IMR-90 (cell line): ENCODE measurements around the gene PSENEN. TPM values are rescaled to one million over a fixed set of nuclear protein-coding genes. Genes with fewer than 3 reads are reported as not detected.
A peak's percentile ranks its signal among the peaks of the same experiment; 100 is the strongest.
"Not testable (repeated sequence)": the region's sequence is repeated elsewhere in the genome, so short reads cannot be mapped to it uniquely, and the experiment has no call there.

Source experiments
- ATAC-seq: fragments of 200-7000 bp; cut with Tn5 transposase; 2 replicates; pipeline ENCODE4 v1.9.1; 2020; ENCODE audit warnings: low read depth, mild to moderate bottlenecking, moderate library complexity
- BruUV-seq: library from RNA; stranded (reverse); fragments of 400-500 nt; replicated peaks from 2 replicates; lab custom pipeline; 2021; lab: Mats Ljungman, UMichigan
- CTCF ChIA-PET: fragments of 300-600 bp; formaldehyde crosslinking; extraction: SDS; loops from one replicate; lab custom pipeline; 2021; ENCODE audit warnings: antibody characterized with exemption; lab: Yijun Ruan, JAX
- POLR2A ChIA-PET: fragments of 300-600 bp; sonication (Branson Sonifier 250); formaldehyde crosslinking; loops from one replicate; lab custom pipeline; 2022; ENCODE audit warnings: antibody characterized with exemption; ENCODE audit not compliant: unreplicated experiment; lab: Charles Lee
- DNase-seq: peaks from one replicate; pipeline ENCODE4 v3.0.0; 2013
- H2AFZ ChIP-seq: replicated peaks from 2 replicates; pipeline ENCODE3; 2013; ENCODE audit warnings: low read length, mild to moderate bottlenecking; ENCODE audit not compliant: poor library complexity
- H2AK5ac ChIP-seq: 2 replicates; pipeline ENCODE4 v1.6.1; 2013; ENCODE audit warnings: low read depth, low read length, inconsistent platforms
- H2AK9ac ChIP-seq: replicated peaks from 2 replicates; pipeline ENCODE3; 2013; ENCODE audit warnings: mild to moderate bottlenecking, low read depth, low read length, moderate library complexity; ENCODE audit not compliant: poor library complexity
- H2BK120ac ChIP-seq: 2 replicates; pipeline ENCODE4 v1.6.1; 2013; ENCODE audit warnings: low read depth, low read length, inconsistent platforms
- H2BK15ac ChIP-seq: 3 replicates; pipeline ENCODE4 v1.6.1; 2013; ENCODE audit warnings: low read depth, low read length, inconsistent platforms
- H2BK20ac ChIP-seq: 2 replicates; pipeline ENCODE4 v1.6.1; 2013; ENCODE audit warnings: low read depth, mild to moderate bottlenecking, inconsistent platforms, low read length, moderate library complexity
- H2BK5ac ChIP-seq: 2 replicates; pipeline ENCODE4 v1.6.1; 2013; ENCODE audit warnings: mild to moderate bottlenecking, low read depth, low read length, inconsistent platforms; ENCODE audit not compliant: poor library complexity, severe bottlenecking
- H3K14ac ChIP-seq: replicated peaks from 2 replicates; pipeline ENCODE4 v1.6.1; 2013; ENCODE audit warnings: low read depth, low read length, inconsistent platforms
- H3K18ac ChIP-seq: 2 replicates; pipeline ENCODE4 v1.6.1; 2013; ENCODE audit warnings: low read depth, low read length, control low read depth
- H3K23ac ChIP-seq: 2 replicates; pipeline ENCODE4 v1.6.1; 2013; ENCODE audit warnings: low read depth, low read length, inconsistent platforms
- H3K27ac ChIP-seq: 2 replicates; pipeline ENCODE4 v1.5.1; 2013; ENCODE audit warnings: mild to moderate bottlenecking, control low read depth, low read length; ENCODE audit not compliant: insufficient read depth
- H3K27me3 ChIP-seq: 2 replicates; pipeline ENCODE4 v1.6.1; 2013; ENCODE audit warnings: low read length; ENCODE audit not compliant: control insufficient read depth, insufficient read depth
- H3K36me3 ChIP-seq: 2 replicates; pipeline ENCODE4 v1.6.1; 2013; ENCODE audit warnings: low read length, mixed read lengths; ENCODE audit not compliant: control insufficient read depth, insufficient read depth
- H3K4ac ChIP-seq: 2 replicates; pipeline ENCODE4 v1.6.1; 2013; ENCODE audit warnings: low read depth, low read length, inconsistent platforms
- H3K4me1 ChIP-seq: 2 replicates; pipeline ENCODE4 v1.6.1; 2013; ENCODE audit warnings: low read length, mixed read lengths; ENCODE audit not compliant: control insufficient read depth, insufficient read depth
- H3K4me2 ChIP-seq: 2 replicates; pipeline ENCODE4 v1.6.1; 2013; ENCODE audit warnings: low read depth, mild to moderate bottlenecking, control low read depth, low read length, moderate library complexity
- H3K4me3 ChIP-seq: 2 replicates; pipeline ENCODE4 v1.5.1; 2013; ENCODE audit warnings: low read depth, mild to moderate bottlenecking, control low read depth, low read length, moderate library complexity; ENCODE audit not compliant: insufficient read depth
- H3K56ac ChIP-seq: 2 replicates; pipeline ENCODE4 v1.6.1; 2013; ENCODE audit warnings: low read length, inconsistent platforms; ENCODE audit not compliant: insufficient read depth; ENCODE audit errors: extremely low read depth
- H3K79me1 ChIP-seq, 2 experiments: 2 replicates each; pipeline ENCODE4 v1.6.1; 2013; ENCODE audit warnings: low read length in 2 of 2, inconsistent platforms in 1 of 2, low read depth in 1 of 2
- H3K9ac ChIP-seq: 2 replicates; pipeline ENCODE4 v1.6.1; 2013; ENCODE audit warnings: low read depth, low read length, control low read depth
- H3K9me1 ChIP-seq: 2 replicates; pipeline ENCODE4 v1.6.1; 2013; ENCODE audit warnings: low read length, inconsistent platforms; ENCODE audit not compliant: insufficient read depth
- H3K9me3 ChIP-seq: 2 replicates; pipeline ENCODE4 v1.6.1; 2013; ENCODE audit warnings: low read length; ENCODE audit not compliant: control insufficient read depth, insufficient read depth
- H4K20me1 ChIP-seq: 2 replicates; pipeline ENCODE4 v1.6.1; 2013; ENCODE audit warnings: low read length, inconsistent platforms; ENCODE audit not compliant: insufficient read depth
- H4K5ac ChIP-seq: 2 replicates; pipeline ENCODE4 v1.6.1; 2013; ENCODE audit warnings: mild to moderate bottlenecking, low read depth, low read length, control low read depth
- H4K8ac ChIP-seq, 2 experiments: 2 replicates each; pipeline ENCODE4 v1.6.1; 2013; ENCODE audit warnings: low read depth in 2 of 2, low read length in 2 of 2, control low read depth in 1 of 2, inconsistent platforms in 1 of 2
- H4K91ac ChIP-seq: 2 replicates; pipeline ENCODE4 v1.6.1; 2013; ENCODE audit warnings: low read depth, low read length, inconsistent platforms; ENCODE audit not compliant: insufficient read depth
- MAFK ChIP-seq: IDR thresholded peaks from 2 replicates; pipeline ENCODE4 v1.6.1; 2012; ENCODE audit warnings: low read depth, low read length, improper control_type of control experiment
- MAZ ChIP-seq: IDR thresholded peaks from 2 replicates; pipeline ENCODE4 v1.6.1; 2012; ENCODE audit warnings: low read depth, mild to moderate bottlenecking, low read length, improper control_type of control experiment, moderate library complexity, borderline replicate concordance
- RCOR1 ChIP-seq: IDR thresholded peaks from 2 replicates; pipeline ENCODE4 v1.6.1; 2012; ENCODE audit warnings: mild to moderate bottlenecking, low read length, improper control_type of control experiment; ENCODE audit not compliant: insufficient replicate concordance
- WGBS, 2 experiments: methylation state at CpG; one replicate each; pipeline versions ENCODE4 v1.1.5 to v1.1.7; 2013; ENCODE audit warnings: missing lambda C conversion rate in 2 of 2; ENCODE audit not compliant: insufficient read length in 1 of 2; ENCODE audit errors: extremely low coverage in 2 of 2; 5-methylcytosine and 5-hydroxymethylcytosine counted together
- dilution Hi-C: fragments of 300-500 bp; cut with HindIII; formaldehyde crosslinking; loops from one replicate; pipeline ENCODE4 v1.14.3; 2018; ENCODE audit warnings: low sequenced_read_pairs; ENCODE audit not compliant: unreplicated experiment
- in situ Hi-C: fragments of 300-500 bp; cut with MboI; formaldehyde crosslinking; loops from 3 replicates; pipeline ENCODE4 v1.14.3; 2019; ENCODE audit warnings: low sequenced_read_pairs, inconsistent platforms, mixed read lengths
- intact Hi-C: fragments of 100-400 bp; cut with micrococcal nuclease; formaldehyde crosslinking; loops from 2 replicates; pipeline ENCODE4 v1.10.0; 2022
- polyA plus RNA-seq, 3 experiments: library from polyadenylated mRNA; depleted of rRNA; stranded (reverse); fragments of >200 nt; gene quantifications; 2 replicates each; pipeline ENCODE4 v1.2.3, GENCODE V29; 2012; ENCODE audit warnings: low replicate concordance in 1 of 3
- total RNA-seq: library from RNA; depleted of rRNA; stranded (reverse); fragments of >200 nt; gene quantifications from 2 replicates; pipeline ENCODE4 v1.2.3, GENCODE V29; 2012

Gene PSENEN
- total and polyA plus RNA-seq, 2 of the 4 experiments (the other 2 are of a cell fraction), result 9.0 to 47.0 TPM

DNA sequence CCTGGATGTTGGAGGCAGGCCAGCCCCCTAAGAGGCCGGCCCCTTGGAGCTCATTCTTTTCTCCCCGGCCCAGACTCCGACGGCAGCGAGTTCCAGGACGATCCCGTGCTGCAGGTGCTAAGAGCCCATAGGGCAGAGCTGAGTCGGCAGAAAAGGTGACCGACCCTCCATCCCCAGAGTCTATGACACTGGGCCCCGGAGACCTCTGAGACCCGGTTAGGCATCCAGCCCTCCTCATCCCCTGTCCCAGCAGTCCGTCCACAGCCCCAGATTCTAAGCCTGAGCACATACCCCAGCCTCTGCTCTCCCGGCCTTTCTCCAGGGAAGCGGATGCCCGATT lies 22.6 kb downstream of the PSENEN start:
- no peak overlapping the region for H3K4me2 ChIP-seq
- no peak for DNase-seq
- H4K8ac ChIP-seq, result no peak overlapping the region
- peaks cover 20% of the 10 kb centered on the region for H3K36me3 ChIP-seq
- H3K56ac ChIP-seq, result no peak overlapping the region
- H2BK20ac ChIP-seq, result no peak overlapping the region
- H2AFZ ChIP-seq, result no peak overlapping the region
- no peak overlapping the region for H3K4ac ChIP-seq
- no peak overlapping the region for H2BK15ac ChIP-seq
- H2BK5ac ChIP-seq, result no peak overlapping the region
- no peak overlapping the region for H4K91ac ChIP-seq
- H3K9me3 ChIP-seq, result no peaks in the 10 kb centered on the region
- H2AK9ac ChIP-seq, result no peak overlapping the region
- no peak overlapping the region for H2BK120ac ChIP-seq
- H2AK5ac ChIP-seq, result no peak overlapping the region
- no peaks in the 10 kb centered on the region for H3K9me1 ChIP-seq
- POLR2A ChIA-PET, result no interaction called here
- no peaks in the 10 kb centered on the region for H3K4me1 ChIP-seq
- H3K14ac ChIP-seq, result no peak overlapping the region
- CTCF ChIA-PET, result no interaction called here
- H3K27me3 ChIP-seq, result no peaks in the 10 kb centered on the region
- H3K4me3 ChIP-seq, result no peak overlapping the region
- H3K27ac ChIP-seq, result no peak overlapping the region
- no peak for ATAC-seq
- no TSS peak for BruUV-seq
- in situ Hi-C loops (no loop called here), intact Hi-C loops (no loop called here), dilution Hi-C loops (no loop called here)
- no peaks in the 10 kb centered on the region for H4K20me1 ChIP-seq
- H4K5ac ChIP-seq, result no peak overlapping the region
- 70% methylated on average over 3 of the region's 15 CpGs; no CpG with 5 or more reads in 1 of the 2 experiments for WGBS, 2 experiments
- no peak overlapping the region for H3K18ac ChIP-seq
- H3K9ac ChIP-seq, result no peak overlapping the region
- H3K23ac ChIP-seq, result no peak overlapping the region
- TF ChIP-seq MAZ (no peak), MAFK (peak; percentile 62), RCOR1 (no peak)
- H3K79me1 ChIP-seq, result no peaks in the 10 kb centered on the region

DNA sequence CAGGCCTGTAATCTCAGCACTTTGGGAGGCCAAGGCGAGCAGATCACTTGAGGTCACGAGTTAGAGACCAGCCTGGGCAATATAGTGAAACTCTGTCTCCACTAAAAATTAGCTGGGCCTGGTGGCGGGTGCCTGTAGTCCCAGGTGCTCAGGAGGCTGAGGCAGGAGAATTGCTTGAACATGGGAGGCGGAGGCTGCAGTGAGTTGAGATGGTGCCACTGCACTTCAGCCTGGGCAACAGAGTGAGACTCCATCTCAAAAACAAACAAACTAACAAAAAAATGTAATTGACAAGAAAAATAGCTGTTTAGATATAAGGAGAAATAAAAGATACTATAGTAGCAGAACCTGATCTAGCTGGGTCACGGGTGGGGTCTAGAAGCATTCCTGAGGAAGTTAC lies 26.9 kb downstream of the PSENEN start:
- H2AK9ac ChIP-seq, H3K23ac ChIP-seq, POLR2A ChIA-PET, H2BK120ac ChIP-seq, H2BK20ac ChIP-seq, H4K20me1 ChIP-seq, H3K9me3 ChIP-seq, H4K8ac ChIP-seq, H3K4me1 ChIP-seq, H3K36me3 ChIP-seq, H2AFZ ChIP-seq, intact Hi-C loops, H2AK5ac ChIP-seq, CTCF ChIA-PET, dilution Hi-C loops, H3K9me1 ChIP-seq, H3K27ac ChIP-seq, H3K18ac ChIP-seq, H2BK5ac ChIP-seq, ATAC-seq, H3K4me3 ChIP-seq, H3K14ac ChIP-seq, H3K9ac ChIP-seq, DNase-seq, H3K27me3 ChIP-seq, BruUV-seq, H4K91ac ChIP-seq, H4K5ac ChIP-seq, H3K56ac ChIP-seq, H3K4me2 ChIP-seq, H3K4ac ChIP-seq, in situ Hi-C loops, H2BK15ac ChIP-seq: not testable (repeated sequence)
- peaks cover 7 to 17% of the 10 kb centered on the region in 2 experiments for H3K79me1 ChIP-seq
- 100% methylated on average over 2 of the region's 5 CpGs; no CpG with 5 or more reads in 1 of the 2 experiments for WGBS, 2 experiments
